ENCODE results near the gene ADAMTSL4.

- TF ChIP-seq POLR2AphosphoS5 (IDR thresholded peaks at IDR 0.05; ENCODE audit: borderline replicate concordance, low read depth, low read length): no peak
- no peak for TF ChIP-seq EZH2 (IDR thresholded peaks at IDR 0.05)
- no peak for TF ChIP-seq FOXP2 (optimal IDR thresholded peaks at IDR 0.05; ENCODE audit: control extremely low read depth, extremely low read length, insufficient read depth)
Observed at GRCh38 chr1:150606463-150607142, 57.4 kb downstream of the ADAMTSL4 start.

Measured in SK-N-MC (cell line).